Tibial nerve (tissue), 3 donors: Measurements from ENCODE around the gene RBM47.

Experiments
- EP300 ChIP-seq, 2 donors: sonication (generic); formaldehyde crosslinking; IDR thresholded peaks; one replicate each; pipeline ENCODE4 v1.6.1; 2017; ENCODE audit warnings: antibody characterized with exemption in 2 of 2, mild to moderate bottlenecking in 1 of 2
- POLR2A ChIP-seq, 2 donors: fragments of 450-650 bp; IDR thresholded peaks; one replicate each; pipeline ENCODE4 v1.6.1; 2017; ENCODE audit warnings: antibody characterized with exemption in 2 of 2, mild to moderate bottlenecking in 2 of 2, moderate library complexity in 2 of 2

DNA sequence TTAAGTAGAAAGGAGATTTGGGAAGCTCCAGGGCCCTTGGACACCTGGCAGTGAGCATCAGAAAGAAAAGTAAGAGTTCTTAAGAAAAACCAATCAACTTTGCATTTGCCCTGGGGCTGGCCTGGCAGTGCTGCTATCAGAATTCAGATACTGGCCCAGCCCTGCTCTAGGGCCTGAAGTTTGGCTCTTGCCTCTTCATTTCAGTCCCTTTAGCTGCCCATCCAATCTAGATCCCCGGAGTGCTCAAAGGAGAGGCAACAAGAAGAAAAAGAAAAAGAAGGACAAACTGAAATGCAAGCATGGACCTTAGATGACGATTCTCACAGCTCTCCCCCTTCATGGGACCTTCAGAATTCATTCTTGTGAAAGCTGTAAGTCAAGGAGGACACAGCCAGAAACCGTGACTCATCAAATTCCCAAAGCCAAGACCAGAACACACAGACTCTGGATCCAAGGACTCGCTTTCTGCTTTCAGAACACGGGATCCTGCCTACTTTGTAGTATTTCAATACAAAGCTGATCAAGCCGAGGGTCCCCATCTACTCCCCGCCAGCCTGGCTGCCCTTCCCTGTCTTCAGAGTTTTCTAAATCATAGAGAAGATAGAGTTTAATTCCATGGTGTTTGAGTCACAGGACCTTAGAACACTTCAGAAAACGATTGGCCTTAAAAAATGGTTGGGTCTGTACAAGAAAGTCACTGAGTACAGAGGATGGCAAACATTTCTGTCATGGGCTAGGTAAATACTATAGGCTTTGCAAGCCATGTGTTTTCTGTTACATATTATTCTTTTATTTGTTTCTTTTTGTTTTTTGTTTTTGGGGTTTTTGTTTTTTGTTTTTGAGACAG is 103.7 kb downstream of the RBM47 start:
- TF ChIP-seq POLR2A (IDR thresholded peaks at IDR 0.05) (no peak), EP300 (IDR thresholded peaks at IDR 0.05) (no peak)
